CD4-positive, alpha-beta T cell treated with Interleukin-2 at 100 ng/mL for 4 hours (primary cell): ENCODE results near the gene ATXN7L3.

ENCODE experiments used
- DNase-seq: peaks from one replicate; pipeline ENCODE4 v3.0.0-alpha.2; 2020; ENCODE audit warnings: low spot score

ATXN7L3 gene

GRCh38 chr17:44200478-44201155 is 933 bp upstream of the ATXN7L3 start:
- DNase-seq: no peak

GRCh38 chr17:44198721-44199552 is 747 bp downstream of the ATXN7L3 start:
- peak; percentile 47 for DNase-seq

GRCh38 chr17:44197980-44198720 is 1.5 kb downstream of the ATXN7L3 start:
- peak; percentile 79 for DNase-seq

GRCh38 chr17:44197107-44197506 is 2.6 kb downstream of the ATXN7L3 start:
- no peak for DNase-seq

GRCh38 chr17:44193326-44194084 is 6.2 kb downstream of the ATXN7L3 start:
- DNase-seq: no peak

- no peak for DNase-seq
Measured at GRCh38 chr17:44192750-44193149, 6.9 kb downstream of the ATXN7L3 start.

GRCh38 chr17:44191941-44192496 is 7.7 kb downstream of the ATXN7L3 start:
- DNase-seq: no peak

- no peak for DNase-seq
Measured at GRCh38 chr17:44191369-44191768, 8.3 kb downstream of the ATXN7L3 start.

GRCh38 chr17:44190481-44190880 is 9.2 kb downstream of the ATXN7L3 start:
- no peak for DNase-seq

- no peak for DNase-seq
Measured at GRCh38 chr17:44188576-44189403, 10.9 kb downstream of the ATXN7L3 start.

- DNase-seq: peak; percentile 53
Measured at GRCh38 chr17:44187131-44187899, 12.4 kb downstream of the ATXN7L3 start.

- DNase-seq: peak; percentile 99
Measured at GRCh38 chr17:44186307-44187130, 13.2 kb downstream of the ATXN7L3 start, which contains the start of gene TMUB2. Gene TMUB2 (plus strand): TSS chr17:44186972. CDS start chr17:44187709, 737 bp downstream.

GRCh38 chr17:44184212-44184810 is 15.4 kb downstream of the ATXN7L3 start:
- DNase-seq: no peak

- no peak for DNase-seq
Measured at GRCh38 chr17:44183024-44183423, 16.7 kb downstream of the ATXN7L3 start.

- DNase-seq: no peak
Measured at GRCh38 chr17:44178133-44178532, 21.6 kb downstream of the ATXN7L3 start.

- no peak for DNase-seq
Measured at GRCh38 chr17:44177640-44178039, 22.0 kb downstream of the ATXN7L3 start.

- no peak for DNase-seq
Measured at GRCh38 chr17:44176671-44177501, 22.8 kb downstream of the ATXN7L3 start.

GRCh38 chr17:44176257-44176656 is 23.4 kb downstream of the ATXN7L3 start:
- DNase-seq: no peak
